Keratinocyte (primary cell): ENCODE results near the gene KCNC1.

ENCODE experiments used
- EZH2 ChIP-seq: IDR thresholded peaks from one replicate; pipeline ENCODE4 v1.6.1; 2012; ENCODE audit warnings: inconsistent platforms, mild to moderate bottlenecking, low read length, moderate library complexity
- TF ChIP-seq, protein P1 (sequence below), 3 experiments: IDR thresholded peaks in 1 of 3; conservative IDR thresholded peaks in 1 of 3; optimal IDR thresholded peaks in 1 of 3; 2 replicates in 2 of 3; 3 replicates in 1 of 3; pipeline versions ENCODE3 to v1.5.1; 2011; ENCODE audit warnings: low read length in 3 of 3, mild to moderate bottlenecking in 3 of 3, moderate library complexity in 2 of 3, control low read depth in 1 of 3, inconsistent platforms in 1 of 3; ENCODE audit not compliant: insufficient read depth in 2 of 3; ENCODE audit errors: extremely low read depth in 1 of 3

DNA sequence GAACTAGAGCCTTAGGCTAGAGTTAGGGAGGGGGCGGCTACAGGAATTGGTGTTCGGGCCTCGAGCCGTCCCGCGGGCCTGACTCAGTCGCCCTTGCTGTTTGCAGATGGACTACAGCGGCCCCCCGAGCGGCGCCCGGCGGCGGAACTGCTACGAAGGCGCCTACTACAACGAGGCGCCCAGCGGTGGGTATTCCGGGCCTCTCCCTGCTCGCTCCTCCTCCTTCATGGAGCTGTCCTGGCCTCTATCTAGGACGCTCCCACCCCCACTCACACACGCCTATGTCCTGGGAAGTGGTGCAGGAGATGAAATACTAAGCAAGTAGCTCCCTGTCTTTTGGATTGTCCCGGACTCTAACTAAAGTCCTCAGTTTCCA is 13.8 kb upstream of the KCNC1 start:
- TF ChIP-seq, protein P1, sequence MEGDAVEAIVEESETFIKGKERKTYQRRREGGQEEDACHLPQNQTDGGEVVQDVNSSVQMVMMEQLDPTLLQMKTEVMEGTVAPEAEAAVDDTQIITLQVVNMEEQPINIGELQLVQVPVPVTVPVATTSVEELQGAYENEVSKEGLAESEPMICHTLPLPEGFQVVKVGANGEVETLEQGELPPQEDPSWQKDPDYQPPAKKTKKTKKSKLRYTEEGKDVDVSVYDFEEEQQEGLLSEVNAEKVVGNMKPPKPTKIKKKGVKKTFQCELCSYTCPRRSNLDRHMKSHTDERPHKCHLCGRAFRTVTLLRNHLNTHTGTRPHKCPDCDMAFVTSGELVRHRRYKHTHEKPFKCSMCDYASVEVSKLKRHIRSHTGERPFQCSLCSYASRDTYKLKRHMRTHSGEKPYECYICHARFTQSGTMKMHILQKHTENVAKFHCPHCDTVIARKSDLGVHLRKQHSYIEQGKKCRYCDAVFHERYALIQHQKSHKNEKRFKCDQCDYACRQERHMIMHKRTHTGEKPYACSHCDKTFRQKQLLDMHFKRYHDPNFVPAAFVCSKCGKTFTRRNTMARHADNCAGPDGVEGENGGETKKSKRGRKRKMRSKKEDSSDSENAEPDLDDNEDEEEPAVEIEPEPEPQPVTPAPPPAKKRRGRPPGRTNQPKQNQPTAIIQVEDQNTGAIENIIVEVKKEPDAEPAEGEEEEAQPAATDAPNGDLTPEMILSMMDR (optimal IDR thresholded peaks at IDR 0.05 in 1 of 3, IDR thresholded peaks at IDR 0.05 in 1 of 3, conservative IDR thresholded peaks at IDR 0.05 in 1 of 3; ENCODE audit: extremely low read depth in 1 of 3, insufficient read depth in 2 of 3, low read length in 3 of 3), result no peak
- peak; percentile 80 for TF ChIP-seq EZH2
